H9 (cell line): ENCODE measurements around the gene CLEC18B. TPM values are rescaled to one million over a fixed set of nuclear protein-coding genes. Genes with fewer than 3 reads are reported as not detected.
"Not testable (repeated sequence)": the region's sequence is repeated elsewhere in the genome, so short reads cannot be mapped to it uniquely, and the experiment has no call there.

Experiments
- DNase-seq: peaks from one replicate; pipeline ENCODE4 v3.0.0-alpha.2; 2017
- H2AFZ ChIP-seq: one replicate; pipeline ENCODE4 v1.6.1; 2013; ENCODE audit warnings: mild to moderate bottlenecking, low read length, control low read depth, moderate library complexity
- H2AK5ac ChIP-seq: 2 replicates; pipeline ENCODE4 v1.6.1; 2013; ENCODE audit warnings: low read length, control low read depth, mixed read lengths; ENCODE audit not compliant: insufficient read length
- H2BK120ac ChIP-seq: one replicate; pipeline ENCODE4 v1.6.1; 2013; ENCODE audit warnings: low read depth, mild to moderate bottlenecking, low read length, control low read depth, inconsistent platforms; ENCODE audit not compliant: poor library complexity, severe bottlenecking
- H2BK12ac ChIP-seq: 2 replicates; pipeline ENCODE4 v1.6.1; 2013; ENCODE audit warnings: low read length, control low read depth, mixed read lengths, low read depth; ENCODE audit not compliant: insufficient read length
- H2BK15ac ChIP-seq: 2 replicates; pipeline ENCODE4 v1.6.1; 2013; ENCODE audit warnings: low read depth, low read length, control low read depth
- H2BK20ac ChIP-seq: one replicate; pipeline ENCODE4 v1.6.1; 2013; ENCODE audit warnings: low read depth, mild to moderate bottlenecking, low read length, control low read depth, inconsistent platforms; ENCODE audit not compliant: poor library complexity, severe bottlenecking
- H2BK5ac ChIP-seq: 2 replicates; pipeline ENCODE4 v1.6.1; 2013; ENCODE audit warnings: low read length, control low read depth, mixed read lengths; ENCODE audit not compliant: insufficient read length
- H3K14ac ChIP-seq: 2 replicates; pipeline ENCODE4 v1.6.1; 2013; ENCODE audit warnings: low read length, control low read depth; ENCODE audit not compliant: insufficient read depth
- H3K18ac ChIP-seq: 2 replicates; pipeline ENCODE4 v1.6.1; 2013; ENCODE audit warnings: low read depth, mild to moderate bottlenecking, mixed read lengths, low read length, control low read depth; ENCODE audit not compliant: insufficient read length
- H3K23ac ChIP-seq: 2 replicates; pipeline ENCODE4 v1.6.1; 2013; ENCODE audit warnings: low read length, control low read depth, mixed read lengths, low read depth; ENCODE audit not compliant: insufficient read length
- H3K23me2 ChIP-seq: 2 replicates; pipeline ENCODE4 v1.6.1; 2013; ENCODE audit warnings: low read depth, mild to moderate bottlenecking, mixed read lengths, low read length, control low read depth; ENCODE audit not compliant: insufficient read length, poor library complexity, severe bottlenecking
- H3K27ac ChIP-seq: 2 replicates; pipeline ENCODE4 v1.5.1; 2013; ENCODE audit warnings: low read length, control low read depth, mixed read lengths, low read depth; ENCODE audit not compliant: insufficient read length
- H3K27me3 ChIP-seq: 2 replicates; pipeline ENCODE4 v1.6.1; 2013; ENCODE audit warnings: low read length, control low read depth, inconsistent platforms; ENCODE audit not compliant: insufficient read depth
- H3K4ac ChIP-seq: 2 replicates; pipeline ENCODE4 v1.6.1; 2013; ENCODE audit warnings: low read depth, mild to moderate bottlenecking, control low read depth, inconsistent platforms, low read length, moderate library complexity
- H3K4me1 ChIP-seq: 2 replicates; pipeline ENCODE4 v1.6.1; 2013; ENCODE audit warnings: low read length, control low read depth, inconsistent platforms; ENCODE audit not compliant: insufficient read depth
- H3K4me2 ChIP-seq: 2 replicates; pipeline ENCODE4 v1.6.1; 2013; ENCODE audit warnings: low read length, control low read depth, mixed read lengths; ENCODE audit not compliant: insufficient read length, insufficient read depth
- H3K56ac ChIP-seq: 2 replicates; pipeline ENCODE4 v1.6.1; 2013; ENCODE audit warnings: low read depth, mild to moderate bottlenecking, mixed read lengths, low read length, control low read depth; ENCODE audit not compliant: insufficient read length
- H3K79me1 ChIP-seq: 2 replicates; pipeline ENCODE4 v1.6.1; 2013; ENCODE audit warnings: low read depth, mild to moderate bottlenecking, moderate library complexity, low read length, control low read depth, inconsistent platforms; ENCODE audit not compliant: insufficient read depth, poor library complexity, severe bottlenecking
- H3K79me2 ChIP-seq: 2 replicates; pipeline ENCODE4 v1.6.1; 2013; ENCODE audit warnings: low read length, control low read depth, inconsistent platforms; ENCODE audit not compliant: insufficient read depth
- H3K9ac ChIP-seq: 2 replicates; pipeline ENCODE4 v1.6.1; 2013; ENCODE audit warnings: low read length, control low read depth, mixed read lengths; ENCODE audit not compliant: insufficient read length; ENCODE audit errors: extremely low read depth
- H3K9me3 ChIP-seq: one replicate; pipeline ENCODE4 v1.6.1; 2013; ENCODE audit warnings: low read depth, low read length, inconsistent platforms; ENCODE audit not compliant: control insufficient read depth
- H3T11ph ChIP-seq: one replicate; pipeline ENCODE4 v1.6.1; 2013; ENCODE audit warnings: mild to moderate bottlenecking, low read length, control low read depth, inconsistent platforms
- H4K20me1 ChIP-seq: one replicate; pipeline ENCODE4 v1.6.1; 2013; ENCODE audit not compliant: control insufficient read depth, insufficient read length, insufficient read depth
- H4K5ac ChIP-seq: 2 replicates; pipeline ENCODE4 v1.6.1; 2013; ENCODE audit warnings: low read depth, mild to moderate bottlenecking, mixed read lengths, low read length, control low read depth; ENCODE audit not compliant: insufficient read length
- H4K8ac ChIP-seq: replicated peaks from 2 replicates; pipeline ENCODE4 v1.6.1; 2013; ENCODE audit warnings: low read length, control low read depth, mixed read lengths, low read depth; ENCODE audit not compliant: insufficient read length
- H4K91ac ChIP-seq: 2 replicates; pipeline ENCODE4 v1.6.1; 2013; ENCODE audit warnings: low read depth, mild to moderate bottlenecking, moderate library complexity, mixed read lengths, low read length, control low read depth; ENCODE audit not compliant: insufficient read length
- H3K27ac Mint-ChIP-seq, 3 experiments: 2 replicates in 2 of 3; 3 replicates in 1 of 3; pipeline ENCODE4 v1.8.0; 2020 to 2021; ENCODE audit warnings: mixed read lengths in 3 of 3, mild to moderate bottlenecking in 1 of 3, moderate library complexity in 1 of 3
- H3K27me3 Mint-ChIP-seq: 2 replicates; pipeline ENCODE4 v1.8.0; 2021; ENCODE audit warnings: low read depth, mild to moderate bottlenecking, moderate library complexity, mixed read lengths
- H3K36me3 Mint-ChIP-seq, 3 experiments: 2 replicates in 2 of 3; 3 replicates in 1 of 3; pipeline ENCODE4 v1.8.0; 2020 to 2021; ENCODE audit warnings: low read depth in 3 of 3, mixed read lengths in 3 of 3; ENCODE audit not compliant: insufficient read depth in 1 of 3
- H3K4me1 Mint-ChIP-seq, 2 experiments: 2 replicates each; pipeline ENCODE4 v1.8.0; 2020; ENCODE audit warnings: mixed read lengths in 2 of 2
- H3K4me3 Mint-ChIP-seq, 2 experiments: 2 replicates in 1 of 2; 3 replicates in 1 of 2; pipeline ENCODE4 v1.8.0; 2020 to 2021; ENCODE audit warnings: mild to moderate bottlenecking in 2 of 2, mixed read lengths in 2 of 2, moderate library complexity in 1 of 2
- H3K9me3 Mint-ChIP-seq, 2 experiments: 2 replicates in 1 of 2; 3 replicates in 1 of 2; pipeline ENCODE4 v1.8.0; 2020; ENCODE audit warnings: mild to moderate bottlenecking in 2 of 2, mixed read lengths in 2 of 2, moderate library complexity in 1 of 2
- WGBS: extraction: QIAGEN DNeasy Blood & Tissue Kit; methylation state at CpG from one replicate; pipeline ENCODE4 v1.1.7; 2013; ENCODE audit warnings: missing lambda C conversion rate, low lambda C conversion rate, mixed read lengths; ENCODE audit not compliant: insufficient read length; ENCODE audit errors: extremely low coverage; 5-methylcytosine and 5-hydroxymethylcytosine counted together
- total RNA-seq: library from RNA; stranded (reverse); gene quantifications from 2 replicates; pipeline ENCODE4 v1.2.1, GENCODE V29; 2021

The CLEC18B gene
- total RNA-seq, 1 experiment from 2014 or later: 0.37 TPM

GRCh38 chr16:74425751-74426150, 4.5 kb upstream of the CLEC18B start:
- H3K56ac ChIP-seq, H4K91ac ChIP-seq, H3K79me1 ChIP-seq, H3K14ac ChIP-seq, H4K5ac ChIP-seq, H2BK120ac ChIP-seq, DNase-seq, H3T11ph ChIP-seq, H3K4me1 Mint-ChIP-seq, H3K4me1 ChIP-seq, H3K27ac Mint-ChIP-seq, H3K4me2 ChIP-seq, H3K27me3 Mint-ChIP-seq, H3K9me3 Mint-ChIP-seq, H3K27me3 ChIP-seq, H3K23ac ChIP-seq, H3K18ac ChIP-seq, H4K20me1 ChIP-seq, H2BK15ac ChIP-seq, H3K4me3 Mint-ChIP-seq, H2AFZ ChIP-seq, H2BK20ac ChIP-seq, H3K36me3 Mint-ChIP-seq, H3K27ac ChIP-seq, H3K23me2 ChIP-seq, H3K9me3 ChIP-seq, H2AK5ac ChIP-seq, H3K4ac ChIP-seq, H3K9ac ChIP-seq, H2BK5ac ChIP-seq, H4K8ac ChIP-seq, H3K79me2 ChIP-seq, H2BK12ac ChIP-seq: not testable (repeated sequence)
- WGBS: no CpG with 5 or more reads among the region's 6 CpGs

DNA sequence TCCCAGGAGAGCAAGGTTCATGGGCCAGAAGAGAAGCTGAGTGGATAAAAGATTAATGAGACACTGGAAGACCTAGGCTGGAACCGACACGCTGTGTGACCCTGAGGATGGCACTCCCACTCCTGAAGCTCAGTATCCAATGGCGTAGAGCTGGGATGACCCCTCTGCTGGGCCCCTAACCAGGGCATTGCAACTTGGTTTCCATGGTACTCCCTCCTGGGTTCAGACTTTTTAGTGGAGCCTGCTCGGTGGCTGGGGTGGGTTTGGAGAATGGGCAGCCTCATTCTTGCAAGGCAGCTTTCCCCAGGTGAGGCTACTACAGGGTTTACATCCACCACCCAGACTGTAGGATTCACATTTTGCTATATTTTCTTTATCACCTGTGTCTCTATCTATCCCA, 2.4 kb upstream of the CLEC18B start:
- not testable (repeated sequence) for H3K4me2 ChIP-seq, H4K20me1 ChIP-seq, H3K27me3 ChIP-seq, H3K27me3 Mint-ChIP-seq, H3K56ac ChIP-seq, H3K4ac ChIP-seq, H2BK20ac ChIP-seq, H3K9ac ChIP-seq, H3K27ac Mint-ChIP-seq, DNase-seq, H2BK15ac ChIP-seq, H3K36me3 Mint-ChIP-seq, H3K14ac ChIP-seq, H2BK120ac ChIP-seq, H2BK12ac ChIP-seq, H2BK5ac ChIP-seq, H3K9me3 Mint-ChIP-seq, H3K9me3 ChIP-seq, H3K18ac ChIP-seq, H4K5ac ChIP-seq, H3K79me2 ChIP-seq, H3K4me1 Mint-ChIP-seq, H2AFZ ChIP-seq, H4K8ac ChIP-seq, H4K91ac ChIP-seq, H3K79me1 ChIP-seq, H3K23ac ChIP-seq, H3K27ac ChIP-seq, H2AK5ac ChIP-seq, H3K4me3 Mint-ChIP-seq, H3K23me2 ChIP-seq, H3K4me1 ChIP-seq, H3T11ph ChIP-seq
- no CpG with 5 or more reads among the region's 4 CpGs for WGBS
